ENCODE data around the gene NAV3.

- TF ChIP-seq, protein P1, sequence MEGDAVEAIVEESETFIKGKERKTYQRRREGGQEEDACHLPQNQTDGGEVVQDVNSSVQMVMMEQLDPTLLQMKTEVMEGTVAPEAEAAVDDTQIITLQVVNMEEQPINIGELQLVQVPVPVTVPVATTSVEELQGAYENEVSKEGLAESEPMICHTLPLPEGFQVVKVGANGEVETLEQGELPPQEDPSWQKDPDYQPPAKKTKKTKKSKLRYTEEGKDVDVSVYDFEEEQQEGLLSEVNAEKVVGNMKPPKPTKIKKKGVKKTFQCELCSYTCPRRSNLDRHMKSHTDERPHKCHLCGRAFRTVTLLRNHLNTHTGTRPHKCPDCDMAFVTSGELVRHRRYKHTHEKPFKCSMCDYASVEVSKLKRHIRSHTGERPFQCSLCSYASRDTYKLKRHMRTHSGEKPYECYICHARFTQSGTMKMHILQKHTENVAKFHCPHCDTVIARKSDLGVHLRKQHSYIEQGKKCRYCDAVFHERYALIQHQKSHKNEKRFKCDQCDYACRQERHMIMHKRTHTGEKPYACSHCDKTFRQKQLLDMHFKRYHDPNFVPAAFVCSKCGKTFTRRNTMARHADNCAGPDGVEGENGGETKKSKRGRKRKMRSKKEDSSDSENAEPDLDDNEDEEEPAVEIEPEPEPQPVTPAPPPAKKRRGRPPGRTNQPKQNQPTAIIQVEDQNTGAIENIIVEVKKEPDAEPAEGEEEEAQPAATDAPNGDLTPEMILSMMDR (conservative IDR thresholded peaks at IDR 0.05; ENCODE audit: low read depth, low read length) = no peak
- TF ChIP-seq EZH2 (IDR thresholded peaks at IDR 0.05; ENCODE audit: borderline replicate concordance, low read depth, low read length, poor library complexity, severe bottlenecking) = no peak
These were observed 13.4 kb upstream of the NAV3 start for GRCh38 chr12:77817276-77817675.

Data from A673 (cell line).